HepG2 (cell line): ENCODE measurements around the gene POU2F1. TPM values are rescaled to one million over a fixed set of nuclear protein-coding genes. Genes with fewer than 3 reads are reported as not detected.

Source experiments
- ATAC-seq: fragments of 200-7000 bp; cut with Tn5 transposase; 3 replicates; pipeline ENCODE4 v1.9.1; 2020; ENCODE audit warnings: mild to moderate bottlenecking, moderate library complexity
- BruUV-seq: library from RNA; stranded (reverse); fragments of 400-500 nt; replicated peaks from 2 replicates; lab custom pipeline; 2021; lab: Mats Ljungman, UMichigan
- CTCF ChIA-PET: fragments of 300-600 bp; formaldehyde crosslinking; extraction: SDS; loops from one replicate; lab custom pipeline; 2021; ENCODE audit warnings: low total read pairs, inconsistent platforms, low intra/inter-chr PET ratio; lab: Yijun Ruan, JAX
- POLR2A ChIA-PET: fragments of 350-600 bp; sonication (Branson Sonifier 250); formaldehyde crosslinking; loops from one replicate; lab custom pipeline; 2020; ENCODE audit warnings: antibody characterized with exemption, inconsistent platforms; lab: Yijun Ruan, JAX
- DNase-seq: peaks from one replicate; pipeline ENCODE4 v3.0.0-alpha.2; 2015; ENCODE audit warnings: low spot score
- FAIRE-seq: peaks from 3 replicates; lab custom pipeline; 2011; peaks lifted over from hg19 to GRCh38; lab: Jason Lieb, UNC
- H2AFZ ChIP-seq: one replicate; pipeline ENCODE4 v1.6.1; 2011; ENCODE audit warnings: low read length, inconsistent platforms
- H3K27ac ChIP-seq: fragments of 300-600 bp; 3 replicates; pipeline ENCODE4 v1.8.0; 2011; ENCODE audit warnings: mixed run types, mild to moderate bottlenecking, mixed read lengths, low read length, inconsistent platforms; ENCODE audit not compliant: insufficient read depth; ENCODE audit errors: extremely low read length
- H3K27me3 ChIP-seq, 2 experiments: fragments of 200-600 bp in 1 of 2; 2 replicates in 1 of 2; 3 replicates in 1 of 2; pipeline versions ENCODE4 v1.6.0 to v1.8.0; 2011; ENCODE audit warnings: low read length in 2 of 2, mild to moderate bottlenecking in 2 of 2, moderate library complexity in 2 of 2, inconsistent platforms in 1 of 2; ENCODE audit not compliant: insufficient read depth in 2 of 2, control insufficient read depth in 1 of 2
- H3K36me3 ChIP-seq, 2 experiments: fragments of 200-600 bp in 1 of 2; replicated peaks in 1 of 2; 2 replicates in 1 of 2; 3 replicates in 1 of 2; pipeline versions ENCODE4 v1.5.1 to v1.8.0; 2011; ENCODE audit warnings: low read length in 2 of 2, inconsistent platforms in 1 of 2; ENCODE audit not compliant: insufficient read depth in 2 of 2, control insufficient read depth in 1 of 2
- H3K4me1 ChIP-seq: 2 replicates; pipeline ENCODE4 v1.5.1; 2012; ENCODE audit warnings: low read length, inconsistent platforms; ENCODE audit not compliant: insufficient read depth
- H3K4me2 ChIP-seq: 2 replicates; pipeline ENCODE4 v1.6.0; 2011; ENCODE audit warnings: low read depth, low read length, inconsistent platforms
- H3K4me3 ChIP-seq, 3 experiments: fragments of 200-600 bp in 1 of 3; sonication (generic), shearing (Covaris generic) in 1 of 3; replicated peaks in 1 of 3; 2 replicates each; pipeline ENCODE4 v1.5.1; 2011 to 2016; ENCODE audit warnings: low read length in 3 of 3, inconsistent platforms in 2 of 3, low read depth in 2 of 3, mild to moderate bottlenecking in 2 of 3, control low read depth in 1 of 3, mixed read lengths in 1 of 3; ENCODE audit not compliant: insufficient read depth in 1 of 3
- H3K79me2 ChIP-seq: one replicate; pipeline ENCODE4 v1.6.1; 2011; ENCODE audit warnings: low read length, inconsistent platforms; ENCODE audit not compliant: insufficient read depth
- H3K9ac ChIP-seq: 2 replicates; pipeline ENCODE4 v1.6.0; 2011; ENCODE audit warnings: mild to moderate bottlenecking, low read depth, low read length, inconsistent platforms; ENCODE audit not compliant: insufficient read depth
- H3K9me3 ChIP-seq: 2 replicates; pipeline ENCODE4 v1.5.1; 2012; ENCODE audit warnings: mild to moderate bottlenecking, low read length
- H4K20me1 ChIP-seq: 2 replicates; pipeline ENCODE4 v1.6.0; 2011; ENCODE audit warnings: inconsistent platforms, mild to moderate bottlenecking, low read length, moderate library complexity; ENCODE audit not compliant: insufficient read depth
- FOXO1 ChIP-seq: sonication (generic); formaldehyde crosslinking; IDR thresholded peaks from 2 replicates; pipeline ENCODE4 v1.4.0; 2020; ENCODE audit warnings: missing genetic modification reagents
- GATAD1 ChIP-seq: IDR thresholded peaks from 2 replicates; pipeline ENCODE4 v1.6.1; 2016; ENCODE audit warnings: missing genetic modification reagents, missing compliant biosample characterization
- HNF4G ChIP-seq, 2 experiments: sonication (generic) in 1 of 2; formaldehyde crosslinking in 1 of 2; IDR thresholded peaks; 2 replicates each; pipeline versions ENCODE4 v1.4.0 to v1.6.1; 2011 to 2020; ENCODE audit warnings: borderline replicate concordance in 2 of 2, low read depth in 2 of 2, mild to moderate bottlenecking in 2 of 2, low read length in 1 of 2, missing genetic modification reagents in 1 of 2, moderate library complexity in 1 of 2
- IKZF4 ChIP-seq: sonication (generic); formaldehyde crosslinking; IDR thresholded peaks from 2 replicates; pipeline ENCODE4 v1.5.1; 2020; ENCODE audit warnings: borderline replicate concordance, mild to moderate bottlenecking, low read depth, missing genetic modification reagents; ENCODE audit errors: not compliant biosample characterization
- MYC ChIP-seq: sonication (generic); formaldehyde crosslinking; IDR thresholded peaks from 2 replicates; pipeline ENCODE4 v1.9.0; 2021; ENCODE audit warnings: missing genetic modification reagents, borderline replicate concordance
- RARG ChIP-seq: sonication (generic); formaldehyde crosslinking; IDR thresholded peaks from 2 replicates; pipeline ENCODE4 v1.4.0; 2020; ENCODE audit warnings: low read depth, mild to moderate bottlenecking, missing genetic modification reagents
- RFXAP ChIP-seq: sonication (generic); formaldehyde crosslinking; IDR thresholded peaks from 2 replicates; pipeline ENCODE4 v1.4.0; 2020; ENCODE audit warnings: missing genetic modification reagents, borderline replicate concordance
- SMAD1 ChIP-seq: sonication (generic); formaldehyde crosslinking; IDR thresholded peaks from 2 replicates; pipeline ENCODE4 v1.4.0; 2020; ENCODE audit warnings: missing genetic modification reagents, low read depth, mild to moderate bottlenecking, borderline replicate concordance
- TERF1 ChIP-seq: sonication (generic); formaldehyde crosslinking; IDR thresholded peaks from 2 replicates; pipeline ENCODE4 v1.8.0; 2022; ENCODE audit warnings: mild to moderate bottlenecking, missing genetic modification reagents, moderate library complexity
- ZFYVE20 ChIP-seq: sonication (generic); formaldehyde crosslinking; IDR thresholded peaks from 2 replicates; pipeline ENCODE4 v1.8.0; 2023; ENCODE audit warnings: low read depth, mild to moderate bottlenecking, moderate library complexity, missing genetic modification reagents, borderline replicate concordance
- ZNF331 ChIP-seq: sonication (generic); formaldehyde crosslinking; IDR thresholded peaks from 2 replicates; pipeline ENCODE4 v1.4.0; 2020; ENCODE audit warnings: missing genetic modification reagents
- ZNF563 ChIP-seq: sonication (generic); formaldehyde crosslinking; IDR thresholded peaks from 2 replicates; pipeline ENCODE4 v1.8.0; 2022; ENCODE audit warnings: mild to moderate bottlenecking, moderate library complexity, missing genetic modification reagents
- ZNF607 ChIP-seq: sonication (generic); formaldehyde crosslinking; IDR thresholded peaks from 2 replicates; pipeline ENCODE4 v1.5.1; 2020; ENCODE audit warnings: missing genetic modification reagents, mild to moderate bottlenecking, borderline replicate concordance
- in situ Hi-C: cut with HindIII; loops from 2 replicates; pipeline ENCODE4 v1.10.0; 2017; ENCODE audit warnings: low pct_unique_long_range_greater_than_20kb; ENCODE audit not compliant: extremely low pct_ligation_motif_present
- intact Hi-C: fragments of 100-400 bp; cut with micrococcal nuclease; formaldehyde crosslinking; loops from one replicate; pipeline ENCODE4 v1.10.0; 2022; ENCODE audit not compliant: unreplicated experiment
- polyA plus RNA-seq, 8 experiments: library from polyadenylated mRNA; depleted of rRNA in 3 of 8; stranded (reverse) in 7 of 8; unstranded in 1 of 8; fragments of >200 nt; fragmentation: Illumina TruSeq in 4 of 8; extraction: Trizol in 4 of 8; gene quantifications; 2 replicates each; pipeline versions ENCODE4 v1.2.1 to v1.2.3, GENCODE V29; 2011 to 2016; ENCODE audit warnings: low read depth in 4 of 8, missing spikeins in 1 of 8, mixed read lengths in 1 of 8; ENCODE audit not compliant: insufficient read depth in 1 of 8
- total RNA-seq, 5 experiments: library from RNA; depleted of rRNA; stranded (reverse); fragments of >200 nt; fragmentation: Illumina TruSeq; extraction: Trizol; gene quantifications; 2 replicates each; pipeline ENCODE4 v1.2.3, GENCODE V29; 2016; ENCODE audit warnings: low read depth in 1 of 5
- TF ChIP-seq, protein P1 (sequence below): sonication (generic); formaldehyde crosslinking; IDR thresholded peaks from 2 replicates; pipeline ENCODE4 v1.8.0; 2022; ENCODE audit warnings: mild to moderate bottlenecking, missing genetic modification reagents; ENCODE audit not compliant: insufficient replicate concordance
- TF ChIP-seq, protein P2 (sequence below): sonication (generic); formaldehyde crosslinking; IDR thresholded peaks from 2 replicates; pipeline ENCODE4 v1.8.0; 2022; ENCODE audit warnings: missing genetic modification reagents, low read depth, mild to moderate bottlenecking, borderline replicate concordance
- TF ChIP-seq, protein P3 (sequence below): sonication (generic); formaldehyde crosslinking; IDR thresholded peaks from 2 replicates; pipeline ENCODE4 v1.5.0; 2020; ENCODE audit warnings: mild to moderate bottlenecking, missing genetic modification reagents, moderate library complexity

POU2F1 gene
- total and polyA plus RNA-seq, 2 of the 13 experiments (the other 11 are each of a cell fraction or from before 2014, with no cell fraction given) = 10.2 to 13.0 TPM

GRCh38 chr1:167210966-167211674 lies 9.6 kb upstream of the POU2F1 start (continued):
- no peak for TF ChIP-seq GATAD1
- TF ChIP-seq RFXAP (CRISPR knock-in tag) = no peak
- TF ChIP-seq, protein P1, sequence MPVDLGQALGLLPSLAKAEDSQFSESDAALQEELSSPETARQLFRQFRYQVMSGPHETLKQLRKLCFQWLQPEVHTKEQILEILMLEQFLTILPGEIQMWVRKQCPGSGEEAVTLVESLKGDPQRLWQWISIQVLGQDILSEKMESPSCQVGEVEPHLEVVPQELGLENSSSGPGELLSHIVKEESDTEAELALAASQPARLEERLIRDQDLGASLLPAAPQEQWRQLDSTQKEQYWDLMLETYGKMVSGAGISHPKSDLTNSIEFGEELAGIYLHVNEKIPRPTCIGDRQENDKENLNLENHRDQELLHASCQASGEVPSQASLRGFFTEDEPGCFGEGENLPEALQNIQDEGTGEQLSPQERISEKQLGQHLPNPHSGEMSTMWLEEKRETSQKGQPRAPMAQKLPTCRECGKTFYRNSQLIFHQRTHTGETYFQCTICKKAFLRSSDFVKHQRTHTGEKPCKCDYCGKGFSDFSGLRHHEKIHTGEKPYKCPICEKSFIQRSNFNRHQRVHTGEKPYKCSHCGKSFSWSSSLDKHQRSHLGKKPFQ (CRISPR knock-in tag) = no peak
- TF ChIP-seq, protein P2, sequence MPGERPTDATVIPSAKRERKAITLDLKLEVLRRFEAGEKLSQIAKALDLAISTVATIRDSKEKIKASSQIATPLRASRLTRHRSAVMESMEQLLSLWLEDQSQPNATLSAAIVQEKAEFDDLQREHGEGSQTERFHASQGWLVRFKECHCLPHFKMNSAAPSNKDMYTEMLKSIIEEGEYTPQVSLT (CRISPR knock-in tag) = no peak
- no peak for TF ChIP-seq ZNF607 (CRISPR knock-in tag)
- no peak for TF ChIP-seq IKZF4

DNA sequence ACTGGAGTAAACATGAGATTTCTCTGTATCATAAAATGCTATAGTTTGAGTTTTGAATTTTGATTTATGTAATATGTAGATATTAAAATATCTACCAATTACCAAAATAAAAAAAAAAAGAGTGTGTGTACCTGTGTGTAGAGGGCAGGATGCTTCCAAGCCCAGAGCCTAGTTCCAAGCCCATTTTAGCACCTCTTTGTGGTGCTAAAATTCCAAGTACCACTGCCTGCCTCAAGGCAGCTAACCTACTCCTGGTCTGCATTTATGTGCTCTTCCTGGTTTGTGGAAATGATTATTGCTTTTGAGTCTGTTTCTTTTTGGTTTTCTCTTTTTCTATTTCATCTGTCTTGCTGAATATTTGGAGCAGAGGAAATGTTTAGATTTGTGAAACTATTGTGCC lies 8.7 kb upstream of the POU2F1 start:
- H3K4me1 ChIP-seq = no peaks in the 10 kb centered on the region
- no peaks in the 10 kb centered on the region for H4K20me1 ChIP-seq
- no peak for ATAC-seq
- ChIA-PET CTCF (no interaction called here), POLR2A (no interaction called here)
- no peaks in the 10 kb centered on the region for H3K36me3 ChIP-seq
- no peaks in the 10 kb centered on the region for H3K9me3 ChIP-seq
- in situ Hi-C loops = no loop called here
- no peak for FAIRE-seq
- no peaks in the 10 kb centered on the region for H3K79me2 ChIP-seq
- TF ChIP-seq TERF1 (CRISPR knock-in tag) (no peak), FOXO1 (no peak), ZNF563 (no peak), SMAD1 (CRISPR knock-in tag) (no peak), HNF4G (IDR thresholded peaks at IDR 0.05; ENCODE audit: borderline replicate concordance, low read depth, low read length) (no peak), HNF4G (CRISPR knock-in tag; IDR thresholded peaks at IDR 0.05; ENCODE audit: borderline replicate concordance, low read depth) (no peak), ZFYVE20 (CRISPR knock-in tag) (no peak), ZNF331 (CRISPR knock-in tag) (no peak), RARG (CRISPR knock-in tag) (no peak), MYC (CRISPR knock-in tag) (no peak)
- TF ChIP-seq, protein P3, sequence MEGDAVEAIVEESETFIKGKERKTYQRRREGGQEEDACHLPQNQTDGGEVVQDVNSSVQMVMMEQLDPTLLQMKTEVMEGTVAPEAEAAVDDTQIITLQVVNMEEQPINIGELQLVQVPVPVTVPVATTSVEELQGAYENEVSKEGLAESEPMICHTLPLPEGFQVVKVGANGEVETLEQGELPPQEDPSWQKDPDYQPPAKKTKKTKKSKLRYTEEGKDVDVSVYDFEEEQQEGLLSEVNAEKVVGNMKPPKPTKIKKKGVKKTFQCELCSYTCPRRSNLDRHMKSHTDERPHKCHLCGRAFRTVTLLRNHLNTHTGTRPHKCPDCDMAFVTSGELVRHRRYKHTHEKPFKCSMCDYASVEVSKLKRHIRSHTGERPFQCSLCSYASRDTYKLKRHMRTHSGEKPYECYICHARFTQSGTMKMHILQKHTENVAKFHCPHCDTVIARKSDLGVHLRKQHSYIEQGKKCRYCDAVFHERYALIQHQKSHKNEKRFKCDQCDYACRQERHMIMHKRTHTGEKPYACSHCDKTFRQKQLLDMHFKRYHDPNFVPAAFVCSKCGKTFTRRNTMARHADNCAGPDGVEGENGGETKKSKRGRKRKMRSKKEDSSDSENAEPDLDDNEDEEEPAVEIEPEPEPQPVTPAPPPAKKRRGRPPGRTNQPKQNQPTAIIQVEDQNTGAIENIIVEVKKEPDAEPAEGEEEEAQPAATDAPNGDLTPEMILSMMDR = no peak
- H2AFZ ChIP-seq = no peak overlapping the region
- no peak overlapping the region for H3K4me3 ChIP-seq
- DNase-seq = no peak
- no peak overlapping the region for H3K27ac ChIP-seq
- intact Hi-C loops = no loop called here
- no peak overlapping the region for H3K4me2 ChIP-seq
- H3K27me3 ChIP-seq = peaks cover 2 to 3% of the 10 kb centered on the region in 2 experiments; a peak in 1 of 5 replicates
- no peak overlapping the region for H3K9ac ChIP-seq
- BruUV-seq = no TSS peak
